PC-9 (cell line): ENCODE measurements around the gene SLC30A9. TPM values are rescaled to one million over a fixed set of nuclear protein-coding genes. Genes with fewer than 3 reads are reported as not detected.

Source experiments
- BruUV-seq: library from RNA; stranded (reverse); fragments of 400-500 nt; replicated peaks from 2 replicates; lab custom pipeline; 2021; lab: Mats Ljungman, UMichigan
- CTCF ChIA-PET: fragments of 300-600 bp; sonication (Branson Sonifier 250); formaldehyde crosslinking; loops from one replicate; lab custom pipeline; 2022; ENCODE audit warnings: antibody characterized with exemption; lab: Charles Lee
- POLR2A ChIA-PET: fragments of 300-600 bp; sonication (Branson Sonifier 250); formaldehyde crosslinking; loops from one replicate; lab custom pipeline; 2022; ENCODE audit warnings: antibody characterized with exemption; ENCODE audit not compliant: unreplicated experiment; lab: Charles Lee
- DNase-seq, 2 experiments: peaks; one replicate each; pipeline versions ENCODE4 v3.0.0 to v3.0.0-alpha.2; 2015 to 2022; ENCODE audit warnings: mixed read lengths in 1 of 2
- H2AFZ ChIP-seq: fragments of 200-600 bp; sonication (generic); 2 replicates; pipeline ENCODE4 v1.8.1; 2017; ENCODE audit warnings: antibody characterized with exemption
- H3F3A ChIP-seq: fragments of 200-600 bp; sonication (generic); 2 replicates; pipeline ENCODE4 v1.8.1; 2017; ENCODE audit warnings: antibody characterized with exemption, mild to moderate bottlenecking, low read depth; ENCODE audit not compliant: insufficient read depth
- H3K27ac ChIP-seq: fragments of 200-600 bp; sonication (generic); 2 replicates; pipeline ENCODE4 v1.6.1; 2016; ENCODE audit warnings: mixed run types
- H3K27me3 ChIP-seq: fragments of 200-600 bp; sonication (generic); 2 replicates; pipeline ENCODE4 v1.6.1; 2016; ENCODE audit warnings: low read depth, mixed run types; ENCODE audit not compliant: insufficient read depth
- H3K36me3 ChIP-seq: fragments of 200-600 bp; sonication (generic); 2 replicates; pipeline ENCODE4 v1.6.1; 2016; ENCODE audit warnings: low read depth, mixed run types
- H3K4me1 ChIP-seq: fragments of 200-600 bp; sonication (generic); replicated peaks from 2 replicates; pipeline ENCODE4 v1.6.1; 2016; ENCODE audit warnings: mixed run types; ENCODE audit not compliant: insufficient read depth
- H3K4me2 ChIP-seq: fragments of 200-600 bp; sonication (generic); 2 replicates; pipeline ENCODE4 v1.6.1; 2017; ENCODE audit warnings: mixed run types
- H3K4me3 ChIP-seq: fragments of 200-600 bp; sonication (generic); 2 replicates; pipeline ENCODE4 v1.6.1; 2016; ENCODE audit warnings: mixed run types
- H3K79me2 ChIP-seq: fragments of 200-600 bp; sonication (generic); 2 replicates; pipeline ENCODE4 v1.6.1; 2017; ENCODE audit warnings: low read depth, mixed run types
- H3K9me2 ChIP-seq: fragments of 200-600 bp; sonication (generic); 2 replicates; pipeline ENCODE4 v1.8.1; 2017; ENCODE audit warnings: mild to moderate bottlenecking; ENCODE audit not compliant: insufficient read depth
- H3K9me3 ChIP-seq: fragments of 200-600 bp; sonication (generic); 2 replicates; pipeline ENCODE4 v1.8.1; 2016; ENCODE audit warnings: low read depth; ENCODE audit not compliant: insufficient read depth
- H4K20me1 ChIP-seq: fragments of 200-600 bp; sonication (generic); 2 replicates; pipeline ENCODE4 v1.8.1; 2017; ENCODE audit not compliant: insufficient read depth
- EZH2 ChIP-seq: fragments of 200-600 bp; sonication (generic); IDR thresholded peaks from 2 replicates; pipeline ENCODE4 v1.8.0; 2017; ENCODE audit warnings: antibody characterized with exemption, low read depth
- intact Hi-C: fragments of 100-400 bp; cut with micrococcal nuclease; formaldehyde crosslinking; loops from one replicate; pipeline ENCODE4 v1.10.0; 2022; ENCODE audit not compliant: unreplicated experiment
- total RNA-seq: library from RNA; stranded (reverse); gene quantifications from 2 replicates; pipeline ENCODE4 v1.2.3, GENCODE V29; 2021
- TF ChIP-seq, protein P1 (sequence below): fragments of 200-600 bp; sonication (generic); conservative IDR thresholded peaks from 2 replicates; pipeline ENCODE4 v1.6.1; 2017; ENCODE audit warnings: mixed run types, antibody characterized with exemption, mild to moderate bottlenecking, moderate library complexity

Gene SLC30A9
- total RNA-seq, 1 experiment from 2014 or later = 47.6 TPM

DNA sequence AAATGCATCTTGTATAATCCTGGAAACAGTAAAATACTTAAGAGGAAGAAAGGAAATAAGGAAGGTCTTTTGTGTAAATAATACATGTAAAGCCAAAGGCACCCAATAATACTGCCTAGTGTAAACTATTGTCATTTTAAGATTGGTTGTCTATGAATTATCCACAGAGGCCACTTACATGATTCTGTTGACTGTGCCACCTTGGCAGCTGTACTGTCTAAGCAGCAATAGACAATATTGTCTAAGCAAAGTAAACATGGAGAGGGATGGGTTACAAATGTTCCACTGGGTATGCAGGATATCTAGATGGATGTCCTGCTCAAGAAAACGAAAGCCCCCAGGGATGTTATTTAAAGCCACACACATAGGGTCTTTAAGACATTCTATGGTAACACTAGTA, 142.7 kb downstream of the SLC30A9 start:
- TF ChIP-seq, protein P1, sequence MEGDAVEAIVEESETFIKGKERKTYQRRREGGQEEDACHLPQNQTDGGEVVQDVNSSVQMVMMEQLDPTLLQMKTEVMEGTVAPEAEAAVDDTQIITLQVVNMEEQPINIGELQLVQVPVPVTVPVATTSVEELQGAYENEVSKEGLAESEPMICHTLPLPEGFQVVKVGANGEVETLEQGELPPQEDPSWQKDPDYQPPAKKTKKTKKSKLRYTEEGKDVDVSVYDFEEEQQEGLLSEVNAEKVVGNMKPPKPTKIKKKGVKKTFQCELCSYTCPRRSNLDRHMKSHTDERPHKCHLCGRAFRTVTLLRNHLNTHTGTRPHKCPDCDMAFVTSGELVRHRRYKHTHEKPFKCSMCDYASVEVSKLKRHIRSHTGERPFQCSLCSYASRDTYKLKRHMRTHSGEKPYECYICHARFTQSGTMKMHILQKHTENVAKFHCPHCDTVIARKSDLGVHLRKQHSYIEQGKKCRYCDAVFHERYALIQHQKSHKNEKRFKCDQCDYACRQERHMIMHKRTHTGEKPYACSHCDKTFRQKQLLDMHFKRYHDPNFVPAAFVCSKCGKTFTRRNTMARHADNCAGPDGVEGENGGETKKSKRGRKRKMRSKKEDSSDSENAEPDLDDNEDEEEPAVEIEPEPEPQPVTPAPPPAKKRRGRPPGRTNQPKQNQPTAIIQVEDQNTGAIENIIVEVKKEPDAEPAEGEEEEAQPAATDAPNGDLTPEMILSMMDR = no peak
- TF ChIP-seq EZH2 = no peak
- Histone ChIP-seq H3F3A (no peaks in the 10 kb centered on the region), H3K9me3 (no peaks in the 10 kb centered on the region), H3K9me2 (no peaks in the 10 kb centered on the region), H3K27ac (no peak overlapping the region), H3K36me3 (no peaks in the 10 kb centered on the region), H3K27me3 (peaks cover 64% of the 10 kb centered on the region), H3K4me1 (no peaks in the 10 kb centered on the region), H3K4me3 (no peak overlapping the region), H4K20me1 (no peaks in the 10 kb centered on the region), H3K79me2 (no peaks in the 10 kb centered on the region), H3K4me2 (no peak overlapping the region), H2AFZ (no peak overlapping the region)
- no TSS peak for BruUV-seq
- intact Hi-C loops = no loop called here
- no peak for DNase-seq
- POLR2A ChIA-PET = no interaction called here
- CTCF ChIA-PET = no interaction called here

DNA sequence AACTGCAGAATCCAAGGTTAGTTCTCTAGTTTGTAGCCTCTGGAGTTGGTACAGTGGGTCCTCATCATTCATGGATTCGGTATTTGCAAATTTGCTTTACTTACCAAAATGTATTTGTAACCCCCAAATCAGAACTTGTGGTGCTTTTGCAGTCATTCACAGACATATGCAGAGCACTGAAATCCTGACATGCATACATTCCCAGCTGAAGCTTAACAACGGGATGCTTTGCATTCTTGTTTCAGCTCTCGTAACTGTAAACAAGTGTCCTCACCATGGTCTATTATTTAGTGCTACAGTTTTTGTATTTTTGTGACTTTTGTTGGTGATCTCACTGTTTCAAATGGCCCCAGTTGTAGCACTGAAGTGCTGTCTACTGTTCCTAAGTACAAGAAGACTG, 146.0 kb downstream of the SLC30A9 start:
- Histone ChIP-seq H3F3A (no peaks in the 10 kb centered on the region), H3K4me3 (no peak overlapping the region), H3K4me2 (no peak overlapping the region), H3K27me3 (peaks cover 58% of the 10 kb centered on the region), H2AFZ (no peak overlapping the region), H4K20me1 (no peaks in the 10 kb centered on the region), H3K79me2 (no peaks in the 10 kb centered on the region), H3K9me3 (no peaks in the 10 kb centered on the region; the same call in 1 of the 2 replicates), H3K4me1 (no peaks in the 10 kb centered on the region), H3K27ac (no peak overlapping the region), H3K36me3 (no peaks in the 10 kb centered on the region), H3K9me2 (no peaks in the 10 kb centered on the region)
- ChIA-PET POLR2A (no interaction called here), CTCF (no interaction called here)
- no TSS peak for BruUV-seq
- no peak for TF ChIP-seq EZH2
- TF ChIP-seq, protein P1 = no peak
- no peak for DNase-seq
- intact Hi-C loops = no loop called here

Other genes with a start within 250 kb of the SLC30A9 start
- gene PHOX2B, start 241.8 kb upstream of the SLC30A9 start, total RNA-seq = not detected in 2 replicates
- gene TMEM33, start 55.1 kb upstream of the SLC30A9 start, total RNA-seq = 62.3 and 65.0 TPM in 2 replicates
- 0.15 and 0.23 TPM in 2 replicates for gene DCAF4L1, start 8.8 kb upstream of the SLC30A9 start, total RNA-seq
- gene BEND4, start 162.1 kb downstream of the SLC30A9 start, total RNA-seq = not detected in 2 replicates